Measurements from ENCODE around the gene GRK5. TPM values are rescaled to one million over a fixed set of nuclear protein-coding genes. Genes with fewer than 3 reads are reported as not detected.
A peak's percentile ranks its signal among the peaks of the same experiment; 100 is the strongest.

GRK5 gene
- 0.82 and 1.2 TPM in 2 replicates for total RNA-seq (2022)
- Bru-seq, nascent RNA: percentile 26 among the genes with signal in this experiment
- BruChase-seq, experiment 1, labeled RNA remaining after a 6-hour chase: percentile 25 among the genes with signal in this experiment
- percentile 26 among the genes with signal in this experiment for BruChase-seq, experiment 2, labeled RNA remaining after a 2-hour chase
- long read RNA-seq: 0 reads

DNA sequence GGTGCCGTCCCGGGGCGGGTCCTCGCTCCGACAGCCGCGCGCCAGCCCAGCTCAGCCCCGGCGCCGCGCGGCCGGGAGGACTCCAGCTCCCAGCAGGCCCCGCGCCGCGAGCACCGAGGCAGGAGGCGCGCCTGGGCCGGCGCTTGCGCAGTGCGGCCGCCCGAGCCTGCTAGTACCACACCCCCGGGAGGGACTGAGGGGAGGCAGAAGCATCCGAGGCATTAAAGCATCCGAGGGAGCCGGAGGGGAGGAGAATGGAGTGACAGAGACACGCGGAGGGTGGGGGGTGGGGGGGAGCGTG, at the start of gene GRK5:
Gene GRK5 (plus strand): TSS at position 206 of the 301 bp plus-strand sequence. CDS start 347 bp downstream, outside the sequence.
- no TSS peak for BruUV-seq (replicated peaks)
- Mint-ChIP-seq H3K27me3 (ENCODE audit: insufficient read depth, unreplicated experiment) (no peaks in the 10 kb centered on the region), H3K4me3 (ENCODE audit: unreplicated experiment) (peak within 1 kb of the TSS; percentile 72), H3K27ac (ENCODE audit: low read depth, unreplicated experiment) (peak within 1 kb of the TSS; percentile 70), H3K9me3 (ENCODE audit: unreplicated experiment) (no peaks in the 10 kb centered on the region), H3K36me3 (ENCODE audit: insufficient read depth, unreplicated experiment) (peaks cover 5% of the 10 kb centered on the region), H3K4me1 (ENCODE audit: insufficient read depth, unreplicated experiment) (peaks cover 11% of the 10 kb centered on the region)
- ChIA-PET CTCF (interaction anchor here (0.6 to 1.9 kb wide), 10 partner anchors 35 to 253 kb away, joined by 3 to 29 read pairs (median 4); no protein-coding TSS in a partner anchor), POLR2A (interaction anchor here (0.6 to 2.3 kb wide), 17 partner anchors 9 to 474 kb away, joined by 3 to 14 read pairs (median 5); no protein-coding TSS in a partner anchor)
- intact Hi-C loops (cut with micrococcal nuclease): loop anchor here (2.0 to 10.0 kb wide), 4 partner anchors 45 to 387 kb away; partner anchors contain the start of genes RGS10 and TIAL1
- DNase-seq (ENCODE audit: unreplicated experiment): peak; percentile 93
- TF ChIP-seq, protein P1, sequence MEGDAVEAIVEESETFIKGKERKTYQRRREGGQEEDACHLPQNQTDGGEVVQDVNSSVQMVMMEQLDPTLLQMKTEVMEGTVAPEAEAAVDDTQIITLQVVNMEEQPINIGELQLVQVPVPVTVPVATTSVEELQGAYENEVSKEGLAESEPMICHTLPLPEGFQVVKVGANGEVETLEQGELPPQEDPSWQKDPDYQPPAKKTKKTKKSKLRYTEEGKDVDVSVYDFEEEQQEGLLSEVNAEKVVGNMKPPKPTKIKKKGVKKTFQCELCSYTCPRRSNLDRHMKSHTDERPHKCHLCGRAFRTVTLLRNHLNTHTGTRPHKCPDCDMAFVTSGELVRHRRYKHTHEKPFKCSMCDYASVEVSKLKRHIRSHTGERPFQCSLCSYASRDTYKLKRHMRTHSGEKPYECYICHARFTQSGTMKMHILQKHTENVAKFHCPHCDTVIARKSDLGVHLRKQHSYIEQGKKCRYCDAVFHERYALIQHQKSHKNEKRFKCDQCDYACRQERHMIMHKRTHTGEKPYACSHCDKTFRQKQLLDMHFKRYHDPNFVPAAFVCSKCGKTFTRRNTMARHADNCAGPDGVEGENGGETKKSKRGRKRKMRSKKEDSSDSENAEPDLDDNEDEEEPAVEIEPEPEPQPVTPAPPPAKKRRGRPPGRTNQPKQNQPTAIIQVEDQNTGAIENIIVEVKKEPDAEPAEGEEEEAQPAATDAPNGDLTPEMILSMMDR (IDR thresholded peaks at IDR 0.05; ENCODE audit: unreplicated experiment): no peak

DNA sequence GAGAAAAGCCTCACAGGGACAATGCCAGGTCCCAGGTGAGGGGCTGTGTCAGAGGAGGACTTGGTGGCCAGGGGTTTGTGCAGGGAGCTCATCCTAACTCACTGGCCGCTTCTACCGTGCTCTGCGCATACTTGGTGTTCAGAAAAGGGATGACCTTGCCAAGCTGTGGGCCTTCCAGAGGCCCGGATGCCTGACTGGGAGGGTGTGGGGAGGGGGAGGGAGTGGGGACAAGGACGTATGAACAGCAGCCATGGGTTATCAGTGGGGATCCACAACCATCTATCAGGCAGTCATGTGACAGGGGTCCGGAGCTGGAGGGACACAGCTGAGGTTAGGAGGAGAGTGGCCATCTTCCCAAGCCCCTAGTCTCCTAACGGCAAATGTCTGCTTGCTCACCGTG, 48.0 kb upstream of the GRK5 start:
- Mint-ChIP-seq H3K9me3 (ENCODE audit: unreplicated experiment) (no peaks in the 10 kb centered on the region), H3K4me3 (ENCODE audit: unreplicated experiment) (no peak overlapping the region), H3K4me1 (ENCODE audit: insufficient read depth, unreplicated experiment) (peaks cover 7% of the 10 kb centered on the region), H3K27me3 (ENCODE audit: insufficient read depth, unreplicated experiment) (no peaks in the 10 kb centered on the region), H3K27ac (ENCODE audit: low read depth, unreplicated experiment) (no peak overlapping the region), H3K36me3 (ENCODE audit: insufficient read depth, unreplicated experiment) (peaks cover 95% of the 10 kb centered on the region)
- TF ChIP-seq, protein P1 (IDR thresholded peaks at IDR 0.05; ENCODE audit: unreplicated experiment): no peak
- intact Hi-C loops (cut with micrococcal nuclease): no loop called here
- CTCF ChIA-PET: no interaction called here
- POLR2A ChIA-PET: interaction anchor here (1.0 kb wide), 1 partner anchor 9 kb away, joined by 4 read pairs; no protein-coding TSS in a partner anchor
- no TSS peak for BruUV-seq (replicated peaks)
- no peak for DNase-seq (ENCODE audit: unreplicated experiment)

DNA sequence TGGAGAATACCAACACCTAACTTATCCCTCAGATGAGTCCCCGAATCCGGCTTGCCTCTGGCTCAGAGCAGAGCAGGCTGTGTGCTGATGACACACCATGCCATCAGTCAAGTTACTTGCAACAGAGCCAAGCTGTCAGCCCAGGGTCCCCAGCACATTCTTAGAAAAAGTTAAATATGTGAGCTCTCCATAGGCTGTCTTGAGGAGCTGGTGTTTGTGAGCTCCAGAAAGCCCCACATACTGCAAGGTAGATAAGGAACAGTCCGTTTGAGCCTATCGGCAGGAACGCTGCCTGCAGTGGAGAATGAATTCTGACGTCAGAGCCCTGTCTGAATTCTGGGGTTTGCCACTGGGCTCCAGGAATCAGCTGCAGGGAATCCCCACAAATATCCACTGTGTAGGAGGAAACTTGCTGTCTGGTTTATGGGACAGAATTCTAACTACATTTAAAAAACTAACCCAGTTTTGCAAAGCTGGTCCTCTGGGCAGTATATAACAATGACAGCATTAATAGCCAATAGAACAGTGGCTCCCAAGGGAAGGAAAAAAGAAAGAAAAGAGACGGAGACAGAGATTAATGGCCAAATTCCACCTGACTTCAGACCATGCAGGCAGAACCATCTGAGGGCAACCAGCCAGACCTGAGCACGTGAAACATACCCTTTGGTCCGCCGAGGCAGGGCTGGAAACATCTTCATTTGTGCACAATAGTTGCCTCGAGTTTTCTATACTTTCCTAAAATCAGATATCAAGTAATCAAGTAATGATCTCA, 45.5 kb upstream of the GRK5 start:
- Mint-ChIP-seq H3K36me3 (ENCODE audit: insufficient read depth, unreplicated experiment) (peaks cover 73% of the 10 kb centered on the region), H3K4me3 (ENCODE audit: unreplicated experiment) (no peak overlapping the region), H3K4me1 (ENCODE audit: insufficient read depth, unreplicated experiment) (peaks cover 7% of the 10 kb centered on the region), H3K9me3 (ENCODE audit: unreplicated experiment) (no peaks in the 10 kb centered on the region), H3K27ac (ENCODE audit: low read depth, unreplicated experiment) (peak overlapping the region; percentile 2), H3K27me3 (ENCODE audit: insufficient read depth, unreplicated experiment) (no peaks in the 10 kb centered on the region)
- TF ChIP-seq, protein P1 (IDR thresholded peaks at IDR 0.05; ENCODE audit: unreplicated experiment): no peak
- peak; percentile 40 for DNase-seq (ENCODE audit: unreplicated experiment)
- intact Hi-C loops (cut with micrococcal nuclease): no loop called here
- ChIA-PET CTCF (interaction anchor here (0.6 kb wide), 1 partner anchor 330 kb away, joined by 3 read pairs; no protein-coding TSS in a partner anchor), POLR2A (interaction anchor here (0.5 to 1.3 kb wide), 6 partner anchors 9 to 710 kb away, joined by 3 to 4 read pairs (median 3); no protein-coding TSS in a partner anchor)
- no TSS peak for BruUV-seq (replicated peaks)

DNA sequence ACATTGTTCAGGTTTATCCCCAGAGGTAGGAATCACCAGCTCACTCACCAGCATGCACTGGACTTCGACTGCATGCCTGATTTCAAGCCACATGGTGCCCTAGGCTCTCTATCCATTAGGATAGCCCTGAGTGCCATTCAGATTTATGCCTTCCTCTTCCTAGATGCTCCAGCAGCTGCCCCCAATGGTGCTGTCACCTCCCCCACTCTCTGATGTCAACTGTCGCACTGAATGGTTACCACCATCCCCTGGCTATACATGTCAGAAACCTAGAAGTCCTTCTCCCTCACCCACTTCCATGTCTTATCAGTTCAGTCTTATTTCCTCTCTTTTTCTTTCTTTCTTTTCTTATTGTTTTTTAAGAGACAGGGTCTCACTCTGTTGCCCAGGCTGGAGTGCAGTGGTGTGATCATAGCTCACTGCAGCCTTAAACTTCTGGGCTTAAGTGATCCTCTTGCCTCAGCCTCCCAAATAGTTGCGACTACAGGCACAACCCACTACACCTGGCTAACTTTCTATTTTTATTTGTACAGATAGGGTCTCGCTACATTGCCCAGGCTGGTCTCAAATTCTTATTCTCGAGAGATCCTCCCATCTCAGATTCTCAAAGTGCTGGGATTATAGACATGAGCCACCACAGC, 44.8 kb upstream of the GRK5 start:
- peaks cover 74% of the 10 kb centered on the region for H3K36me3 Mint-ChIP-seq (ENCODE audit: insufficient read depth, unreplicated experiment)
- TF ChIP-seq, protein P1 (IDR thresholded peaks at IDR 0.05; ENCODE audit: unreplicated experiment): no peak
- no peak for DNase-seq (ENCODE audit: unreplicated experiment)
- ChIA-PET POLR2A (interaction anchor here (1.1 kb wide), 1 partner anchor 709 kb away, joined by 3 read pairs; no protein-coding TSS in a partner anchor), CTCF (no interaction called here)
- H3K27ac Mint-ChIP-seq (ENCODE audit: low read depth, unreplicated experiment): peak overlapping the region; percentile 2
- BruUV-seq (replicated peaks): no TSS peak
- no peaks in the 10 kb centered on the region for H3K27me3 Mint-ChIP-seq (ENCODE audit: insufficient read depth, unreplicated experiment)
- H3K4me3 Mint-ChIP-seq (ENCODE audit: unreplicated experiment): no peak overlapping the region
- intact Hi-C loops (cut with micrococcal nuclease): no loop called here
- peaks cover 7% of the 10 kb centered on the region for H3K4me1 Mint-ChIP-seq (ENCODE audit: insufficient read depth, unreplicated experiment)
- H3K9me3 Mint-ChIP-seq (ENCODE audit: unreplicated experiment): no peaks in the 10 kb centered on the region
